GM18507 (cell line): ENCODE measurements around the gene ZFR2.
"Not testable (repeated sequence)": the region's sequence is repeated elsewhere in the genome, so short reads cannot be mapped to it uniquely, and the experiment has no call there.

Experiments used
- DNase-seq: peaks from one replicate; pipeline ENCODE4 v3.0.0; 2011; ENCODE audit warnings: low read depth; ENCODE audit not compliant: insufficient read length; ENCODE audit errors: extremely low spot score
- FAIRE-seq: peaks from 2 replicates; lab custom pipeline; 2011; peaks lifted over from hg19 to GRCh38; lab: Jason Lieb, UNC

ZFR2 gene

DNA sequence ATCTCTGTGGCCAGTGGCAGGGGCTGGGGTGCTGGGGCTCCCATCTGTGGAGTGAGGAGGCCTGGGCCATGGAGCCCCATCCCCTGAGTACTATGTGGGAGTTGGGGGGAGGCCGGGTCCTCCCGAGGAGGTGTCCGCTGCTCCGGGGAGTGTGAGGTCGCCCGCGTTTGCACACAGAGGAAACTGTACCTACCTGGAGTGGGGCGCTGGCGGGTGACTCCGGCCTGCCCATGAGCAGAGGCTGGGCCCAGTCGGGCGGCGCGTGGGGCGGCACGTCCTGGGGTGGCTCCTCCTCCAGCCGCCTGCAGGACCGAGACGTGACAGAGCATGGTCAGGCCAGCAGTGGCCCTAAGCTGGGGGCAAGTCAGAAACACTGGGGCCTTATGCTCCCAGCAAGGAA, 48.8 kb downstream of the ZFR2 start:
- DNase-seq: no peak
- no peak for FAIRE-seq

DNA sequence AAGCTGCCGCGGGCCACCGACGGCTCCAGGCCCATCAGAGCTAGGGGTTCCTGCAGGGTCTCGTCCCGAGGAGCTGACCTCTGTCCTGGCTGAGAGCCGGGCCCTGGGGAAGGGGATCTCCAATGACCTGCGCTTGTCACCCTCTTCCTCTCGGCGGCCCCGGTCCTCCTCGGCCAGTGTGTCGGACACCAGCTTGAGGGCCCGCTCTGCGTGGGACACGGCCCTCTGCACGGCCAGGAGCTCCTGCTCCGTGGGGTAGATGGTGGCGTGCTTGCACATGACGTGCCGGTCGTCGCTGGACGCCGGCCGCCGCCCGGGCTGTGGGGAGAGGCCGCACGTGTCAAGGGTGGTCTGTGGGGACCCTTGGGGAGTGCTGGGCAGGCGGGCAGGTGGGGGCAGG, 49.9 kb downstream of the ZFR2 start:
- DNase-seq: no peak
- no peak for FAIRE-seq

DNA sequence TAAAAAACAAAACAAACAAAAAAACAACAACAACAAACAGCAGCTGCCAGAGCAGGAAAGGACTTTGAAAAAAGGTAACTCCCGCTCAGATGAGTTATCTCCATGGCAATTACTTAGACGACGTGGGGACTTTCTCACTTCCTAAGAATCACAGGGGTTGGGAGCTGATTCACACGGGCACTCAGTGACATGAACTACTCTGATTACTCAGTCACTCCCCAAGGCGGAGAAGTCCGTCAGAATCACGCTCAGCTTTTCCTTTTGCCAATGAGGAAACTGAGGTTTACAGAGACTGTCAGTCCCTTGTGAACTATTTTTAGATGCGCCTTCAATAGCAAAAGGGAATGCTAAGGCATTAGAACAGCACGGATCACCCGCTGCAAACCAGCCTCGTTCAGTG, 50.4 kb downstream of the ZFR2 start:
- FAIRE-seq (no peak), DNase-seq (no peak)

DNA sequence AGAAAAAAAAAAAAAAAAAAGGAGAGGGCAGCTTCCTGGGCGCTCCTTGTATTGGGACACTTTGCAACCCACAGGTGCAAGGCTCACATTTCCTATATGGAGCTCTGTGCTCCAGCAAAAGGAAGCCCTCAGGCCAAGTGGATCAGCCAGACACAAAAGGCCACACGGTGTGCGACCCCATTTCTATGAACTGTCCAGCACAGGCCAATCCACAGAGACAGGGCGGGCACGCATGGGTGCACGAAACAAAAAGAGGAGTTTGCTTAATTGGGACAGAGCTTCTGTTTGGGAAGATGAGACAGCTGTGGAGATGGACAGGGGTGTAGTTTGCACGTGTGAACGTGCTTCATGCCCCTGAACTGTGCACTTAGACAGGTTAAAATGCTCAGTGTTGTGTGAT, 51.1 kb downstream of the ZFR2 start:
- FAIRE-seq: no peak
- no peak for DNase-seq

DNA sequence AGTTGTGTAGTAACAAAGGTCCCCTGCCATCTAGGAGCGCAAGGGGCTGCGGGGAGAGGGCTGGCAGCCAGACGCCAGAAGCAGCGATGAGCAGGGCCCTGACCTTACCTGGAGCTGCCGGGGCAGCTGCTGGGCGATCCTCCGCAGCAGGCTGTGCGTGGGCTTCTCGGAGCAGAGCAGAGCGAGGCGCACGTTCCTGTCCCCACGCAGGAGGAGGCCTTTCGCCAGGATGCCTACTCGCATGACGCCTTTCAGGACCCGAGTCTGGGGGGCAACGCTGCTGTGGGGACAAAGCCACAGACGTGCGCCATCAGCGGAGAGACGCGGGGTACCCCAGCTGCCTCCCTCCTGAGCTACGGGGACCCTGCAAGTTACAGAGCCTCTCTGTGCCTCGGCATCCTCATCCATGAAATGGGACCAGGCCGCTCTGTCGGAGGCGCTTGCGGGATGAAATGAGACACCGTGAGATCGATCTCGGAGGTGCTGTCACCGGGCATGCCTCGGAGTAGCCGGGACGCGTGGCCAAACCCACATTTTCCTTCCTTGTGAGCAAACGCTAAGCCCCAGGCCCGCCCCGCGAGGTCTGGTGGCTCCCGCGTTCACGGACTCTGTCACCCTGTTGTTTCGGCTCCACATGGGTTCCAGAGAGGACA, 52.1 kb downstream of the ZFR2 start:
- FAIRE-seq: no peak
- DNase-seq: no peak

DNA sequence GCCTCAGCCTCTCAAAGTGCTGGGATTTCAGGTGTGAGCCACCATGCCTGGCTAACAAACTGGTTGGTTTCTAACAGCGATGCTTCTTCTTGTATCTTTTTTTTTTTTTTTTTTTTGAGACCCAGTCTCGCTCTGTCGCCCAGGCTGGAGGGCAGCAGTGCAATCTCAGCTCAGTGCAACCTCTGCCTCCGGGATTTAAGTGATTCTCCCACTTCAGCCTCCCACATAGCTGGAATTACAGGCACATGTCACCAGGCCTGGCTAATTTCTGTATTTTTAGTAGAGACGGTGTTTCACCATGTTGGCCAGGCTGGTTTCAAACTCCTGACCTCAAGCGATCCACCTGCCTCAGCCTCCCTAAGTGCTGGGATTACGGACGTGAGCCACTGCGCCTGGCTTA, 52.7 kb downstream of the ZFR2 start:
- FAIRE-seq, DNase-seq: not testable (repeated sequence)

DNA sequence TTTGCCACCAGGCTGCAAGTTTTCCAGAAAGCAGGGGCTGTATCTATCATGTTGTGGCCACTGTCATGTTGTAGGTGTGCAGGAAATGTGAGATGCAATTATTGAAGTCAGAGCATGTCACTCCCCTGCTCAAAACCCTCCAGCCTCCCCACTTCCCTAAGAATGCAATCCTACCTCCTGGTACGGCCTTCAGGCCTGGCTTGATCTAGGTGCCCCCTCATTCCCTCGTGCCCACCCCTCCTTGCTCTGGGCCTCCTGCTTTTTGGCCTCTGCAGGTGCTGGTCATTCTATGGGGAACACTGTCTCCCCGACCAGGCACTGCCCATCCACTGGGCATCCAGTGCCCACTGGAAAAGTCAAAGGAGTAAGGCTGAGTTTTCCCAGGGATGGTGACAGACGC, 54.2 kb downstream of the ZFR2 start:
- FAIRE-seq (no peak), DNase-seq (no peak)

DNA sequence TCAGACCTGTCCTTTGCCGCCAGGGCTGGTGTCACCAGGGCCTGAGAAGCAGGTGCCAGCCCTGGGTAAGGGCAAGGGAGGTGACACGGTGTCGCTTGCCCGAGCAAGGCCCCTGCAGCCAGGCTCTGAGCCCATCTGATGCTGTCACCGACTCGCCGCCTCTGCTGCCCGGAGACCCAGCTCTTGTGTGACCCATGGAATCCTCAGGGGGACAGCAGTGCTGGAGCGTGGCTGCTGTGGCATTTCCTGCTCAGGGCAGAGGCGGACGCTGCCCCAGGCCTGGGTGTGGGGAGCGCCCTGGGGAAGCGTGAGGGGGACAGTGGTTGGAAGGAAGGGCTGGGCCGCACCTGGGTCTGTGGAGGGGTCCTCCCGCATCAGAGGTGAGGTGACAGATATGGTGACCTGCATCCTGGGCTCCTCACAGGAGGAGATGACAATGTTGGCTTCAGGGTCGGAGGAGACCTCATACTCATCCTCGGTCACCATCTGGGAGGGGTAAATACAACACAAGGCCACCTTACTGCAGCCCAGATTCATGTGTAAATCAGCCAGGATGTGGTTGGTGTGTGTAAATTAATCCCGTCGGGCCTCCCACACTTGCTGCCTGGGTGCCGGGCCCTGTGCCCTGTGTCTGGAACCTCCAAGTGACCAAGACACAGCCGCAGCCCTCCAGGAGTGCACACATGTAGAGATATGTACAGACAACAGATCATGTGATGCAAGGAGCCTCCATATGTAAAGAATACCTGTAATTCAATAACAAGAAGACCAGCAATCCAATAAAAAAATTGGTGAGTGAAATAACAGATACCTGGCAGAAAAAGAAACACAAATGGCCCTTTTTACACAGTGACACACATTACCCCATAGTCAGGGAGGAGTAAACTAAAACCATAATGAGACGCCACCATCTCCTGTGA, 55.1 kb downstream of the ZFR2 start:
- DNase-seq: no peak
- FAIRE-seq: no peak

DNA sequence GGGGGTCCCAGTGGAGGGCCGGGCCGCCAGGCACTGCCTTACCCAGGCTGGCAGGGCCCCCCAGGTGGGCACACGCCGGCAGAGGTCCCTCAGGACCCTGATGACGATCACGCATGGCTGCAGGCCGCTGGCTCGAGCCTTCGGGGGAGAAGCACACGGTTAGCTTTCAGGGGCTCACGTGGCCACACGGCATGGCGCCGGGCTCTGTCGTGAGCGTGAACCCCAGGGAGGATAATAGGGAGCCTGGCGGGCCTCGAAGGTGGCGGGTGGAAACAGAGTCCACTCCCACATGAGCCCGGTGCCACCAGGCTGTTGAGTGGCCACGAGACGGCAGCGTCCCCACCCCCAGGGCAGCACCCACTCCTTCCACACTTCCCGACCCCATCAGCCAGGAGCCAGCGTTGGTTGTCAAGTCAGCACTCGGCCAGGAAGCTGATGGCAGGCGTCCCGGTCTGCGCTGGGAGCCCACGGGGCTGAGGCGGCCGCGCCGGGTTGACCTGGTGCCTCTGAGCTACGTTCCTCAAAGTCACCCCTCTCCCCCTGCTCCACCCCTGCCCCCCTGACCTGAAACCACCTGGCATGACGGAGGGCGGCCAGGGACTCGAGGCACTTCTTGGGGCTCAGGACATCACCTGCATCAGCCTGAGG, 58.0 kb downstream of the ZFR2 start:
- FAIRE-seq (no peak), DNase-seq (no peak)

DNA sequence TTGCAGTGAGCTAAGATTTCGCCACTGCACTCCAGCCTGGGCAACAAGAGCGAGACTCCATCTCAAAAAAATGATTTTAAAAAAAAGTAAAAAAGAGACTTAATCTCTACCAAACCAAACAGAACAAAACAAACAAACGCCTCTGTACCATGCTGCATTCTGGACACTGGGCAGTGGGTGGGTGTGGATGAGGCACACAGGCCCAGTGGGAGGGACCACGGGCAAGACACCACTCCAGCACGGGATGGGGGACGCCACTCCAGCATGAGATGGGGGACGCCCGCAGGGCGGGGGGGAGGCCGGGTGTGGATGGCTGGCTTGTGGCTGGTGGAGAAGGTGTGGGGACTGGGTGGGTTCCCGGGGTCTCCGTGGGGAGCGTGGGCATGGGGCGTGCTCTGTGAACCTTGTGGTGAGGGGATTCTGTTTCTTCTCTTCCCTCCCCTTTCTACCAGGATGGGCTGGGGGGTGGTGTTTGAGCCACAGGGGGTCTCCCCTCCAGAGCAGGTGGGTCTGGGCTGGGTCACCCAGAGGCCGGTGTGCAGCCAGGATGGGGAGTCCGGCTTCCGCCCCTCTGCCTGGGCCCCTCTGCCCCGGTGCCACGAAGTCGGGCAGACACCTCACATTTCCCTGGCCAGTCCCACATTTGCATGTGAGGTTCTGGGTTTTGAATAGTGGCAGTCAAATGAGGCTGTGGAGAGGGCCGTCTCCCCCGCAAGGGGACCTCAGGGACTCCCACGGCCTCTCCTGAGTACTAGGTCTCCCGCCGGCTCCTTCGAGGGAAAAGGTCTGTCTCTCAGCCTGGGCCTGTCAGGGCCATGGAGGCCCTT, 58.7 kb downstream of the ZFR2 start:
- DNase-seq (no peak), FAIRE-seq (peak; percentile 80)

DNA sequence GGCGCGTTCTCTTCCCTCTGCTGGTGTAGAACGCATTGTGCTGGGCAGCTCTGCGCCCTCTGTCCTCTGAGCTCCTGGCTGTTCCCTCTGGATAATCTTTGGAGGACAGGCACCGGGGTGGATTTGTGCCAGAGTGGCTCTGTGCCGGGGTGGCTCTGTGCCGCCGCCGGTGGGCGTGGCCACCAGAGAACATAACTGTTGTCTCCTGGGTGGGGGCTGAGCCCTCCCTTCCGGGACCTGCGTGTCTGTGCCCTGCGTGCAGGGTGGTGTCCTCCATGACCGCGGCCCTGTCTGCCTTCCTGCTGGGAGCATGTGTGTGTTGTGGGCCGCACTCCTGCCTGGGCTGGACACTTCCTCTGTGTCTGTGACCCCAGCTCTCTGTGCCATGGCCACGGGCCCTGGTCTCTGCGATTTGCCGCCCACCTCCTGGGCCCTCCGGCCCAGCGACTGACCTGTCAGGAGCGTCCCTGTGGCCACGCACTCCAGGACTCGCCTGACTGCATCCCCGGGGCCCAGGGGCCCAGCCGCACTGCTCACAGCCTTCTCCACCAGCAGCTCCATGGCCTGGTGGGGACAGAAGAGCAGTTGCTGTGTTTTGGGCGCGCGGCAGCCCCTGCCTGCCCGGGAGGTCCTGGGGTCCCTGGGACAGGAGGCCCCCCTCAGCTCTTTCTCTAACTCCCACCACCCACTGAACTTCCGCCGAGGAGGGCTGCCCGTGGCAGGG, 60.3 kb downstream of the ZFR2 start:
- FAIRE-seq (no peak), DNase-seq (no peak)

DNA sequence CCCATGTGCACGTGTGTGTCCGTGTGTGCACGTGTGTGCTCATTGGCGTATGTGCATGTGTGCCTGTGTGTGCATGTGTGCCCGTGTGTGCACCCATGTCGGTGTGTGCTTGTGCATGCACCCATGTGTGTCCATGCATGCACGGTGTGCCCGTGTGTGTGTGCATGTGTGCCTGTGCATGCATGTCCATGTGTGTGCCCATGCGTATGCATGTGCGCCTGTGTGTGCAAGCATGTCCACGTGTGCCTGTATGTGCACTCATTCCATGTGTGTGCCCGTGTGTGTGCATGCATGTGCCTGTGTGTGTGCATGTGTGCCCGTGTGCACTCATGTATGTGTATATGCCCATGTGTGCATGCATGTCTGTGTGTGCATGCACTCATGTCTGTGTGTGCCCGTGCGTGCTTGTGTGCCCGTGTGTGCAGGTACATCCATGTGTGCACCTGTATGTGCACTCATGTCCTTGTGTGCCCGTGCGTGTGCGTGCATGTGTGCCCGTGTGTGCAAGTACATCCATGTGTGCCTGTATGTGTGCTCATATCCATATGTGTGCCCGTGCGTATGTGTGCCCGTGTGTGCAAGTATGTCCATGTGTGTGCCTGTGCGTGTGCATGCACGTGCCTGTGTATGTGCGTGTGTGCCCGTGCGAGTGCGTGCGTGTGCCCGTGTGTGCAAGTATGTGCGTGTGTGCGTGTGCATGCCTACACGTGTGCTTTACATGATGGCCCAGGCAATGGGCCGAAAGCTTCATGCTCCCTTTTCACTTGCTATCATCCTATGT, 61.1 kb downstream of the ZFR2 start:
- no peak for FAIRE-seq
- DNase-seq: no peak

DNA sequence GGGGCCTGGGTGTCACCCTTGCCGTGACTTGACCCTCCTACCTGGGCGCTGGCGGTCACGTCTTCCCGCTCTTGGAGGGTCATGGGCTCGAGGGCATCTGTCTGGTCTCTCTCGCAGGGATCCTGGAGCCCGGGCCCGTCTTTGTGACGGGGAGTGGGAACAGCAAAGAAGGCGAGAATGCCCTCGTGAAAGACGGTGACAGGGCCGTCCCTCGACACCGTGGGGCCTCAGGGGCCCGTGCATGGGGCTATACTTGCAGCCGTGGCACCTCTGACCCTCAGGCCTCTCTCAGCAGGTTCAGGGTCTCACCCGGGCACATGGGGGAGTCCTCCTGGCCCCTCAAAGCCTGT, 61.7 kb downstream of the ZFR2 start:
- FAIRE-seq: no peak

DNA sequence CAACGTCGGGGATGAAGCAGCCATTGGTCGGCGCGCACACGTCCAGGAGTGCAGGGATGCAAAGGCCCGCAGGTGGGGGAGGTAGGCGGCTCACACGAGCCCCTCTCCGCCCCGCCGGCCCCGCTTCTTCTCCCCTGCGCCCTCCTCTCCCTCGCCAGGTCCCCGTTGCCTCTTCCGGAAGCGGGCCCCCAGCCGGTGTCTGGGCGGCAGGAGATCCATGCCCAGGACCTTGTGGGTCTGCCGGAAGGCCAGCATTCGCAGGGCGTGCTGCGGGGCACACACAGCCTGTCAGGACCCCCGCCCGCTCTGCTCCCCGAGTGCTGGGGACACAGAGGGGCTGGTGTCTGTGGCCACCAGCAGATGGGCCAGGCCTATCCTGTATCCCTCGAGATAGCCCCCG, 63.0 kb downstream of the ZFR2 start:
- FAIRE-seq: no peak

More for the DNA sequence above, 61.7 kb downstream of the ZFR2 start:
- no peak for DNase-seq

DNA sequence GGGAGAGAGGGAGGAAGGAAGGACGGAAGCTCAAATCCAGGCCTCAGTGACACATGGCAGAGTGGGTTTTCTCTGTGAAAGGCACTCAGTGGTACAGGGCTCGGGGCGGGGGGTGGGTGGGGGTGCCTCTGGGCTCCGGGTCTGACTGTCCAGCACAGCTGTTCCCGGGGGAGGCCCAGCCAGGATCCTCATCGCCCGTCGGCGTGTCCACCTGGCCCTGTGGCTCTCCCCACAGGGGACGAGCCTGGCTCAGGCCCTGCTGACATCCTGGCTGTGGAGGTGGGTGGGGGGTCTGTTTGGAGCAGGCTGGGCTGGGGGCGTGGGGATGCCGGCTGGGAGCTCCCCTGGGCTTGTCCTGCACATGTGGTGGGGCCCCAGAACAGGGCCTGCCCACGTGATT, 64.4 kb downstream of the ZFR2 start:
- DNase-seq (no peak), FAIRE-seq (no peak)

More for the DNA sequence above, 63.0 kb downstream of the ZFR2 start:
- DNase-seq: no peak

DNA sequence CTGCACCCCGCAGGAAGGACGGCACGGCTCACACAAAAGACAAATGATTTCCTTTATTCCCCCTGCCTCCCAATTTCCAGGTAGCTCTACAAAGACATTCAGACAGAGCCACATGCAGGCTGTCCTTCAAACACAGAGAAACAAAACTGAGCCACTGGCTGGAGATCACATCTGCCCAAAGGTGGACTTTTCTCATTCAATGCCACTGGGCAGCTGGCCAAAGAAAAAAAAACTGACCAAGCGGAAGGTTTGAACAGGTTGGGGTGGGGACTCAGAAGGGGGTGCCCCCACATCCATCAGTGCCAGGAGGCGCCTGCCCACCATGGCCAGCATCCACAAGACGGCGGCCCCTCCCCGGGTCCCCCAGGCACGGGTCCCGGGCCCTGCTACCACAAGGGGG, 64.9 kb downstream of the ZFR2 start:
- no peak for FAIRE-seq
- no peak for DNase-seq

DNA sequence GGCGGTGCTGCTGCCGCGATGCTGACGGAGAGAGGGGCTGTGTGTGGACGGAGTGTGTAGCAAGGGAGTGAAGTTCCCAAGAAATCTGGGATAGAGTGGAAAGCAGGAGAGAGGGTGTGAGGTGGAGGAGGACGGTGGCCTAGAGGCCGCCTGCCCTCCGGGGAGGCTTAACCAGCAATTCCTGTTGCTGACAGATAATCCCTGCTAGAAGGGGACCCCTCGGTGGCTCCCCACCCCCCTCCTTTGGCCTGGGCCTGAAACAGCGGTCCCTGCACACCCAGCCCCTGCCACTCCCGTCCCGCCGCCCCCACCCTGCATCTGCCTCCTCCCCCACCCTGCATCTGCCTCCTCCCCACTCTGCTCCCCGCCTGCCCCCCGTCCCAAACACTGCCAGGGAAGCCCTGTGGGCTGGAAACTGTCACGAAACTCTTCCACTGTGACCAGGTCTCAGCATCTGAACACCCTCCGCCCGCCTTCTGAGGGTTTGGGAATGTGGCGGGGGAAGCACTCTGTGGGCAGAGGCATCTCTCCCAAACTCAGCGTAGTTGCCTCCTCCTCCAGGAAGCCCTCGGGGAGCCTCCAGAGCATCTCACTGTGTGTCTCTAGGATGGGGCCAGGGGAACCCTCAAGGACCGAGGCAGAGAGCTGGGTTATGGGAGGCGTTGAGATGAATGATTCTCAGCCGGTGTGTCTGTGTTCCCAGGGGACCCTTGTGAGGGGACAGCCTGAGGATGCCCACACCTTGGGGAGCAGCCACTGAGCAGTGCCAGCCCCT, 65.5 kb downstream of the ZFR2 start:
- DNase-seq: no peak
- FAIRE-seq: no peak
